Right lobe of liver (tissue), 6 donors: ENCODE measurements around the gene KIRREL3. TPM values are rescaled to one million over a fixed set of nuclear protein-coding genes. Genes with fewer than 3 reads are reported as not detected.
A peak's percentile ranks its signal among the peaks of the same experiment; 100 is the strongest.

Source experiments
- ATAC-seq, 4 donors: fragments of 200-7000 bp; cut with Tn5 transposase; one replicate each; pipeline ENCODE4 v1.9.1; 2020; ENCODE audit warnings: mild to moderate bottlenecking in 4 of 4, moderate library complexity in 4 of 4
- DNase-seq, 3 donors: peaks; one replicate each; pipeline ENCODE4 v3.0.0-alpha.2; 2020
- H3K27ac ChIP-seq, 3 donors: fragments of 200-600 bp; one replicate each; pipeline ENCODE4 v1.8.0; 2022
- H3K27me3 ChIP-seq, 2 donors: fragments of 200-600 bp; one replicate each; pipeline ENCODE4 v1.8.0; 2022
- H3K36me3 ChIP-seq, 4 donors: fragments of 200-600 bp; sonication (generic) in 1 of 4; one replicate each; pipeline versions ENCODE4 v1.5.1 to v1.8.0; 2017 to 2022; ENCODE audit warnings: control low read depth in 1 of 4
- H3K4me1 ChIP-seq, 4 donors: fragments of 200-600 bp; sonication (generic) in 1 of 4; one replicate each; pipeline versions ENCODE4 v1.5.1 to v1.8.0; 2017 to 2022; ENCODE audit warnings: control low read depth in 1 of 4
- H3K4me3 ChIP-seq, 3 donors: fragments of 200-600 bp; one replicate each; pipeline ENCODE4 v1.8.0; 2022
- H3K9me3 ChIP-seq, 4 donors: fragments of 200-600 bp; sonication (generic) in 1 of 4; one replicate each; pipeline versions ENCODE4 v1.5.1 to v1.8.0; 2017 to 2022; ENCODE audit warnings: control low read depth in 1 of 4
- CTCF ChIP-seq, 4 donors: fragments of 200-600 bp in 3 of 4; fragments of 450-650 bp in 1 of 4; IDR thresholded peaks; one replicate each; pipeline versions ENCODE4 v1.5.1 to v1.8.0; 2016 to 2022; ENCODE audit warnings: antibody characterized with exemption in 4 of 4, mild to moderate bottlenecking in 2 of 4
- POLR2A ChIP-seq: fragments of 450-650 bp; IDR thresholded peaks from one replicate; pipeline ENCODE4 v1.6.1; 2017; ENCODE audit warnings: antibody characterized with exemption, mild to moderate bottlenecking
- WGBS: methylation state at CpG from one replicate; pipeline ENCODE4 v1.1.6; 2018; ENCODE audit warnings: low coverage, low lambda C conversion rate; ENCODE audit not compliant: insufficient coverage; ENCODE audit errors: missing lambda C conversion rate; 5-methylcytosine and 5-hydroxymethylcytosine counted together
- intact Hi-C, 2 donors: fragments of 100-400 bp; cut with DNase I; formaldehyde crosslinking; loops; one replicate each; pipeline versions ENCODE4 v1.11.2 to v1.14.1; 2022
- total RNA-seq, 6 experiments: library from RNA; depleted of rRNA in 2 of 6; stranded (reverse); fragments of >200 nt in 2 of 6; fragmentation: NEBNext Ultra II Directional in 3 of 6; extraction: Animal tissue kit (Norgen Biotek cat#: 25700) in 3 of 6; gene quantifications; one replicate each; pipeline versions ENCODE4 v1.1.0 to v1.2.4, GENCODE V29; 2016 to 2023
- donor health status: DM: no; HTN: yes; CAD: no.
- donor health status: DM: no; HTN: no; CAD: no.
- donor health status: DM: no; HTN: no; CAD: no.
- donor health status: DM: no; HTN: yes; CAD: no.
- donor health status: DM: no; HTN: yes; CAD: no.

Gene KIRREL3
- total RNA-seq, 6 experiments from 2014 or later, result not detected

- ATAC-seq (no peak), DNase-seq (no peak)
- Histone ChIP-seq H3K9me3 (no peaks in the 10 kb centered on the region), H3K36me3 (no peaks in the 10 kb centered on the region), H3K4me3 (no peak overlapping the region), H3K27ac (no peak overlapping the region), H3K4me1 (no peaks in the 10 kb centered on the region), H3K27me3 (no peaks in the 10 kb centered on the region)
- 79% methylated on average over 2 of the region's 4 CpGs for WGBS
- intact Hi-C loops, result no loop called here
- TF ChIP-seq POLR2A (no peak), CTCF (IDR thresholded peaks at IDR 0.05) (no peak)
Observed at GRCh38 chr11:126703662-126704061, 296.9 kb downstream of the KIRREL3 start.

GRCh38 chr11:126702987-126703386 lies 297.6 kb downstream of the KIRREL3 start:
- ATAC-seq, result peak in 1 of 4 donors; percentile 34
- no peak for DNase-seq

GRCh38 chr11:126702165-126702720 lies 298.3 kb downstream of the KIRREL3 start:
- Histone ChIP-seq H3K9me3 (no peaks in the 10 kb centered on the region), H3K4me1 (no peaks in the 10 kb centered on the region), H3K27ac (no peak overlapping the region), H3K4me3 (no peak overlapping the region), H3K36me3 (no peaks in the 10 kb centered on the region), H3K27me3 (no peaks in the 10 kb centered on the region)
- DNase-seq (no peak), ATAC-seq (no peak)
- 100% methylated on average over 1 of the region's 7 CpGs for WGBS
- intact Hi-C loops, result no loop called here
- TF ChIP-seq CTCF (IDR thresholded peaks at IDR 0.05) (no peak), POLR2A (no peak)

More at GRCh38 chr11:126702987-126703386, 297.6 kb downstream of the KIRREL3 start:
- Histone ChIP-seq H3K27me3 (no peaks in the 10 kb centered on the region), H3K27ac (no peak overlapping the region), H3K36me3 (no peaks in the 10 kb centered on the region), H3K4me1 (no peaks in the 10 kb centered on the region), H3K4me3 (no peak overlapping the region), H3K9me3 (no peaks in the 10 kb centered on the region)
- intact Hi-C loops, result no loop called here
- WGBS, result 83% methylated on average over 1 of the region's 5 CpGs
- TF ChIP-seq POLR2A, result no peak
- no peak for TF ChIP-seq CTCF (IDR thresholded peaks at IDR 0.05)

GRCh38 chr11:126701520-126701897 lies 299.1 kb downstream of the KIRREL3 start:
- no peaks in the 10 kb centered on the region for H3K36me3 ChIP-seq
- H3K27me3 ChIP-seq, result no peaks in the 10 kb centered on the region
- no peaks in the 10 kb centered on the region for H3K9me3 ChIP-seq
- no peak overlapping the region for H3K27ac ChIP-seq
- ATAC-seq (no peak), DNase-seq (no peak)
- no peaks in the 10 kb centered on the region for H3K4me1 ChIP-seq
- intact Hi-C loops, result no loop called here
- WGBS, result no CpG with 5 or more reads among the region's 2 CpGs
- TF ChIP-seq POLR2A (no peak), CTCF (IDR thresholded peaks at IDR 0.05) (no peak)
- no peak overlapping the region for H3K4me3 ChIP-seq
